ENCODE results near the gene BCKDHB.
"Not testable (repeated sequence)": the region's sequence is repeated elsewhere in the genome, so short reads cannot be mapped to it uniquely, and the experiment has no call there.

Gene BCKDHB

DNA sequence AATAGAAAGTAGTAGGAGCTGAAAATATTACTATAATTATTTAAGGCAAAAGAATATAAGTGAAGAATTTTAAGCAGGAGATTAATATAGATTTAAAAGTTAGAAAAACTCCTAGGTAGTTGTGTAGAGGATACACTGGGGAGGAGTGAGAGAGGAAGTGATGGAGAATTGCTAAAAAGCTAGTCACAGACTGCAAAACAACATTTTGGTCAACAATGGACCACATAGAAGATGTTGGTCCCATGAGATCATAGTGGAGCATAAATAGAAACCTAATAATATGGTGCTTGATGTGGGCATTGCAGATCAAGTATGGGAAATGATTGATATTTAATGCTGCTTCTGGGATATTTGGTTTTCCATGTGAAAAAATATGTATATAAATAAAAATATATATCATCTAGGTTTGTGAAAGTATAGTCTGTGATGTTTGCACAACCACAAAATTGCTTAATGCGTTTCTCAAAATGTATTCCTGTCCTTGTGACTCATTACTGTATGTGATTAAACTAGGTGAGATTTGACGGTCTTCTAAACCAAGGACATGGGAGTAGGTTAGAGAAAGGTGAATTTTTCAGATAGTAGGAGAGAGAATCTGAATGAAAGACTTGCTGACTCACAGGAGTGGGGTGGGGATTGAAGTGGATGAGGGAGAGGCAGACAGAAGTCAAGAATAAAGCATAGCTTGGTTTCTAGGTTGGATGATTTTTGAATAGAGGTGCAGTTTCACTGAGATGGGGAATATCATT is 174.0 kb downstream of the BCKDHB start:
- TF ChIP-seq, protein P1, sequence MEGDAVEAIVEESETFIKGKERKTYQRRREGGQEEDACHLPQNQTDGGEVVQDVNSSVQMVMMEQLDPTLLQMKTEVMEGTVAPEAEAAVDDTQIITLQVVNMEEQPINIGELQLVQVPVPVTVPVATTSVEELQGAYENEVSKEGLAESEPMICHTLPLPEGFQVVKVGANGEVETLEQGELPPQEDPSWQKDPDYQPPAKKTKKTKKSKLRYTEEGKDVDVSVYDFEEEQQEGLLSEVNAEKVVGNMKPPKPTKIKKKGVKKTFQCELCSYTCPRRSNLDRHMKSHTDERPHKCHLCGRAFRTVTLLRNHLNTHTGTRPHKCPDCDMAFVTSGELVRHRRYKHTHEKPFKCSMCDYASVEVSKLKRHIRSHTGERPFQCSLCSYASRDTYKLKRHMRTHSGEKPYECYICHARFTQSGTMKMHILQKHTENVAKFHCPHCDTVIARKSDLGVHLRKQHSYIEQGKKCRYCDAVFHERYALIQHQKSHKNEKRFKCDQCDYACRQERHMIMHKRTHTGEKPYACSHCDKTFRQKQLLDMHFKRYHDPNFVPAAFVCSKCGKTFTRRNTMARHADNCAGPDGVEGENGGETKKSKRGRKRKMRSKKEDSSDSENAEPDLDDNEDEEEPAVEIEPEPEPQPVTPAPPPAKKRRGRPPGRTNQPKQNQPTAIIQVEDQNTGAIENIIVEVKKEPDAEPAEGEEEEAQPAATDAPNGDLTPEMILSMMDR (conservative IDR thresholded peaks at IDR 0.05; ENCODE audit: control insufficient read depth, insufficient read depth, low read depth, low read length) = no peak
- peak; percentile 40 for DNase-seq (ENCODE audit: low read depth)
- no peak overlapping the region for H3K4me3 ChIP-seq (ENCODE audit: control insufficient read depth, low read depth, low read length)

DNA sequence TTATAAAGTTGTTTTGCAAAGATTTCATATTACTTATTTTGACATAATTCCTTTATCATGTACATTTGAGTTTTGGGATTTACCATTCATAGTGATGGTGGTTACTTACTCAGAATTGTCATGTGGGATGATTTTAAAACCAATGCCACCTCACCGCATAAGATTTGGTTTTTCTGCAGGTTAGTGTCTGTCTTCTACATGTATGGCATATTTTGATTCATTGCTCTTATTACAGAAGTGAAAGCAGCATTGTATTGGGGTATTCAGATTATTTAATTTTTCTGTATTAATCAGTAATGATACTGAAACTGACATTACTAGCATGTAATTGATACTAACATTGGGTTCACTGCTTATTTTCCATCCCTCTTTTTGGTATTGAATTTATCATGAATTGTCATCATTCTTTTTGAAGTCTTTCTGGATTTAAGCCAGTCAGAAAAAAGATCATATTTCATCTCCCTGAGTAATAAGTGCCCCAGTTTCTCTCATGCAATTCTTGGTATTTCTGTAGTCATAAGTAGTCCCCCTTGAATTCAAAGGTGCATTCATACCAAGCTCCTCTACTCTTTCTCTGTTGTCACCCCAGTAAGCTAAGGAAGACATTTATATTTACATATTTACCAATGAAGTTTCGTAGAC is 176.6 kb downstream of the BCKDHB start:
- DNase-seq (ENCODE audit: low read depth) = no peak
- TF ChIP-seq, protein P1 (conservative IDR thresholded peaks at IDR 0.05; ENCODE audit: control insufficient read depth, insufficient read depth, low read depth, low read length) = no peak

DNA sequence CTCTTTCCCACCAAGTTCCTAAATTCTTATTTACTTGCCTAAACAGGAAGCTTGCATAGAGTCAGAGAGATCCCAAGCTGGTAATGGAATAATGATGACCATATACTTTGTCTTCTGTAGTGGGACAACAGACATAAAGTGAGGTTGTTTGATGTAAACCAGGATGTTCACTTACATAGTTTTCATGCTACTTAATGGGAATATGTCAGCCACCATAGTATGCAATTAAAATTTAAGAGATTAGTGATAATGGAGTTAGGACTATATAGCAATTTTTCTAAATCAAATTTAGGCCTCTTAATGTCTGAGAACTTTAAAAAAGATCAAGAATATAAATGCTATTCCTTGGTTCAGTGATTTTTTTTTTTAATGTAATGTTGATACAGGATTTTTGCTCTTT is 180.6 kb downstream of the BCKDHB start:
- no peak for DNase-seq (ENCODE audit: low read depth)
- H3K4me3 ChIP-seq (ENCODE audit: control insufficient read depth, low read depth, low read length) = no peak overlapping the region
- TF ChIP-seq, protein P1 (conservative IDR thresholded peaks at IDR 0.05; ENCODE audit: control insufficient read depth, insufficient read depth, low read depth, low read length) = no peak

More for the DNA sequence above, 176.6 kb downstream of the BCKDHB start:
- H3K4me3 ChIP-seq (ENCODE audit: control insufficient read depth, low read depth, low read length) = no peak overlapping the region

DNA sequence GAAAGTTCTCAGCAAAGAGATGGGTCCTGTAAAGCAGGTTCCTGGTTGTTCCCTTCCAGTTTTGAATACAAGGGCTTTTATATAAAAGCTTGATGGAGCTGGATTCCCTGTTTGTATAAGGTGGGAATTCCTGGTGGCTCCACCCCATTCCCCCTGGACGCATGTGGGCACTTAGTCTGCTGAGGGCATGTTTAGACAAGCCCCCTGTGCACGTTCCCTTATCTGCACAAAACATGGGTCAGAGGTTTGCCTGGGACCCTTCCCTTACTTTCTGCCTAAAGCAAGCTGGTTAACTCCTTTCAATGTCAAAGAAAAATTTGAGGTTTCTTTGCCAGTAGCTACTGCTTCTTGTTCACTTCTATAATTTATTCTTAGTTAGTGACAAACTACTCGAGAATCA is 181.1 kb downstream of the BCKDHB start:
- TF ChIP-seq, protein P1 (conservative IDR thresholded peaks at IDR 0.05; ENCODE audit: control insufficient read depth, insufficient read depth, low read depth, low read length) = no peak
- DNase-seq (ENCODE audit: low read depth) = no peak
- no peak overlapping the region for H3K4me3 ChIP-seq (ENCODE audit: control insufficient read depth, low read depth, low read length)

DNA sequence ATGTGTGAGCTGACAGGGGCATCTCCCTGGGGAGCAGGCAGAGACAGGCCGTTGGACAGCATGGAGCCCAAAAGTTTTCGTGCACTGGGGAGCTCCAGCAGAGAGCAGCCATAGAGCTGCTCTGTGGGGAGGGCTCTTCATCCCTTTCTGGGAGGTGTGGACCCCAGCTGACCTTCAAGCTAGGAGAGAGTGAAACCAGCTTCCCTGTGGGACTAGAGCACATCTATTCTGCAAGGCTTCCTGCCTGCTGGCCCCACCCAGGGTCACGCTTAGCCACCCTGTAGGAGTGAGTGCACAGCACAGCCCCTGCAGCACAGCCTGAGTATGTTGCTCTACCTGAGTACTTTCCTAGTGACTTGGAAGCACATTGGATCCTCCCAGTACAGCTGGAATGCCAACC is 183.3 kb downstream of the BCKDHB start:
- TF ChIP-seq, protein P1 (conservative IDR thresholded peaks at IDR 0.05; ENCODE audit: control insufficient read depth, insufficient read depth, low read depth, low read length) = no peak

DNA sequence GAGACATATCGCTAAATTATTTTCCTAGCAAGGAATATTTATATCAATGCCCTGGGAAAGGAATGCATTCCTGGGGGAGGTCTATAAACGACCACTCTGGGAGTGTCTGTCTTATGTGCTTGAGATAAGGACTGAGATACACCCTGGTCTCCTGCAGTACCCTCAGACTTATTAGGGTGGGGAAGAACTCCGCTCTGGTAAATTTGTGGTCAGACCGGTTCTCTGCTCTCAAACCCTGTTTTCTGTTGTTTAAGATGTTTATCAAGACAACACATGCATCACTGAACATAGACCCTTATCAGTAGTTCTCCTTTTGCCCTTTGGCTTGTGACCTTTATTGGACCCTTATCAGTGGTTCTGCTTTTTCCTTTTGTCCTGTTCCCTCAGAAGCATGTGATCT is 188.1 kb downstream of the BCKDHB start:
- DNase-seq (ENCODE audit: low read depth); H3K4me3 ChIP-seq (ENCODE audit: control insufficient read depth, low read depth, low read length): not testable (repeated sequence)

More for the DNA sequence above, 183.3 kb downstream of the BCKDHB start:
- no peak overlapping the region for H3K4me3 ChIP-seq (ENCODE audit: control insufficient read depth, low read depth, low read length)
- no peak for DNase-seq (ENCODE audit: low read depth)

DNA sequence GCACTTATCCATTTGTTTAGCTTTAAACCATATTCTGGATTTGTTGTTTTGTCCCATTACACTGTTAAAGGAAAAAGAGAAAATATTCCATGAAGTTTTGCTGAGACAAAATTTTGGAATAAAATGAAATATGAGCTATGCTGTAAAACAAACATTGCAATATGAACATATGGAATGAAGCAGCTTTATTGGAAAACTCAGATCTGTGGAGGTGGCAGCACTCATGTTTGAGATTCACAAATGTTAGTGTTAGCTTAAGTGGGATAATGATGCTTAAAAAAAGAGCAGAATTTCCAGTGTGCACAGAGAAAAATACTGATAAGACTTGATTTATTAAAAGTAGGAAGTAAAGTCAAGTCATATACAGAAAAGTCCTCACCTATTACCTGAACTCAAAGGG is 196.2 kb downstream of the BCKDHB start:
- no peak overlapping the region for H3K4me3 ChIP-seq (ENCODE audit: control insufficient read depth, low read depth, low read length)
- DNase-seq (ENCODE audit: low read depth) = no peak
- TF ChIP-seq, protein P1 (conservative IDR thresholded peaks at IDR 0.05; ENCODE audit: control insufficient read depth, insufficient read depth, low read depth, low read length) = no peak
